T-helper 1 cell treated with Interleukin-12 subunit alpha and Interleukin-12 subunit beta and Interleukin-4 antibody, amounts not matched to agents 30 ng/mL and 1 ng/mL, for 36 hours (primary cell): ENCODE results near the gene DHX15. TPM values are rescaled to one million over a fixed set of nuclear protein-coding genes. Genes with fewer than 3 reads are reported as not detected.
"Not testable (repeated sequence)": the region's sequence is repeated elsewhere in the genome, so short reads cannot be mapped to it uniquely, and the experiment has no call there.

Source experiments
- intact Hi-C: fragments of 100-400 bp; cut with micrococcal nuclease; formaldehyde crosslinking; loops from one replicate; pipeline ENCODE4 v1.15.1; 2024
- total RNA-seq: library from RNA; stranded (reverse); gene quantifications from 2 replicates; pipeline ENCODE4 v1.2.3, GENCODE V29; 2022

DHX15 gene
- total RNA-seq, 1 donor from 2014 or later, result 191 TPM

DNA sequence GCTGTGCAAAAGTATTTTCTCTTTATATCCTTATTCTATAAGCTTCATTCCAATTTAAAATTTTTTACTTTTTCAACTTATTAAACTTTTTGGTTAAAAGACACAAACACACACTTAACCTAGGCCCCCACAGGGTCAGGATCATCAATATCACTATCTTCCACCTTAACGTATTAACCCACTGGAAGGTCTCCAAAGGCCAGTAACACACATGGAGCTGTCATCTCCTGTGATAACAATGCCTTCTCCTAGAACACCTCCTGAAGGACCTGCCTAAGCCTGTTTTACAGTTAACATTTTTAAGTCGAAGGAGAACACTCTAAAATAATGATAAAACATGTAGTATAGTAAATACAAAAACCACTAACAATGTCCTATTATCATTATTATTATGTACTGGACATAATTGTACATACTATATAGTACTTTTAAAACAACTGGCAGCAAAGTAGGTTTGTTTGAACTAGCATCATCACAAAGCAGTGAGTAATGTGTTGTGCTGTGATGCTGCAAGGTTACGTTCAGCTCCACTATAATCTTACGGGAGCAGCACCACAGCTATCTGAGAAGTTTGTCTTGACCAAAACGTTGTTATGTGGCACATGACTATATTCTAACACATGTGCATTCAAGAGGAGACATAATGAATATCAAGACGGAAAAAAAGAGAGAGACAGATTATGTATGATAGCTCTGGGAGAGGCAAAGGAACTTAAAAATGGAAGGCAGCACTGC, 33.7 kb downstream of the DHX15 start:
- intact Hi-C loops, result loop anchor here (1.0 kb wide), 1 partner anchor 62 kb away; no protein-coding TSS in a partner anchor

DNA sequence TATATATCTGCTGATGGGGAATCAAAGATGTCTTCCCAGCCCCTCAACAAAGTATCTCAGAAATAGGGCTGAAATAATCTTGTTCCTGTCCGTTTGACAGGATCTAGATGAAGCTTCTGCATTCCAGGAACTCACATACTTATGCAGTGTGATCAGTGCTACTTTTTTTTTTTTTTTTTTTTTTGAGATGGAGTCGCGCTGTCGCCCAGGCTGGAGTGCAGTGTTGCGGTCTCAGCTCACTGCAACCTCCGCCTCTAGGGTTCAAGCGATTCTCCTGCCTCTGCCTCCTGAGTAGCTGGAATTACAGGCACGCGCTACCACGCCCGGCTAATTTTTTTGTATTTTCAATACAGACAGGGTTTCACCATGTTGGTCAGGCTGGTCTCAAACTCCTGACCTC, 36.4 kb downstream of the DHX15 start:
- intact Hi-C loops, result no loop called here

DNA sequence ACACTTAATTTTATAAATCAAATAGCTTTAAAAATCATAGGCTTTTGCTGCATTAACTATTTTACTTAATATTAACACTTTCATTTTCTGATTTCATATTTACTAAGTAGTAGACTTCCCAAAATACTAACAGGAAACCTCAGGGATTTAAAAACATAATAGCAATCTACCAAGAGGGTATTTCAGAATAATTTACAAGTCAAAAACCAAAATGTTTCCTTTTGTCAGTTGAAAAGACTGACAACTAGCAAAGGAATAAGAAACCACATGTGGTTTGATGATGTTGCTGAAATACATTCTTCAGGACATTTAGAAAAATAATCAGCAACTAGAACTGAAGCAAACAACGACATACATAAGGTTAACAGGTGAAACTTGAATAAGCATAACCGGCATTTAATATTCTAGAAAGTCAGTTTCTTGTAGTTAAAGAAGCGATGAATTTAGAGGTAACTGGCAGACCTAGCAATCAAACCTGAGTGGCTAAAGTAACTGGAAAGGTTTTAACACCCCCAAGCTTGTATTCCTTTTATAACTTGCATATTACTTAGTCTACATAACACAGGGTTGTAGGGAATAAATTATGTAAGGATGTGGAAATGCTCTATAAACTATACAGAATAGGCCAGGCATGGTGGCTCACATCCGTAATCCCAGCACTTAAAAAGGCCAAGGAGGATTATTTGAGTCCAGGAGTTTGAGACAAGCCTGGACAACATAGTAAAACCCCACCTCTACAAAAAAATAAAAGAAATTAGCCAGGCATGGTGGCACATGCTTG, 40.0 kb downstream of the DHX15 start:
- intact Hi-C loops, result loop anchor here (2.0 kb wide), 1 partner anchor 38 kb away; no protein-coding TSS in a partner anchor

DNA sequence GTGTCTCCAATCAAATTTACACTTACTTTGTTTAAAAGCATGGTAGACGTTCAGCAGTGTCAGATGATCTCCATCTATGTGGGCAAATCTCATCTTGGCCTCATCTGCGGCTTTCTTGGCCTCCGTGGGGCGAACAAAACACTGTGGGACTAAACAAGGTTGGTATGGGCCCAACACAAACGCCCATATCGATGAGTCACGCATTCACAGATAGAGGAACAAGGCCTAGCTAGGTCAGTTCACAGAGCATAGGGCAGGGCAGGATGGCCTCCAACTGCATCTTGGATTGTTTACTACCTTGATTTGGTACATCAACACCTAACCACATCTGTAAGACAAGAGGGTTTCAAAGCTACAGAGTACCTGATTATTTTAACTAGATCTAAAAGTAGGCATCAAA, 47.3 kb downstream of the DHX15 start:
- intact Hi-C loops, result no loop called here

DNA sequence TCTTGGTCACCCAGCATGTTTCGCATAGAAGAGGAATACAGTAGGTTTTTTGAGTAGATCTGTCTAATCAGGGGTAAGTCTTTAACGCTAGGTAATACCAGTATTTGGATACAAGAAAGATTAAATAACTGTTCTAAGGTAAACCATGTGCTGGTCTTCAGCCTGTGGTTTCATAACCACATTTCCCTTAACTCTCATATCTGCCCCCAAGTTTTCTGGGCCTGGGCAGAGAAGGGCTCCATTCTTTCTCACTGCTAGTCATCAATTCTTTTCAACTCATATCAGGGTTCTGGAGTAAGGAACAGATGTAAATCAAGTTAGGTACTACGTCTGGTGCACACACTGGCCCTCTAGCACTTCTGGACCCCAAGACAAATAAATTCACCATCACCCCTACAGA, 49.0 kb downstream of the DHX15 start:
- intact Hi-C loops, result no loop called here

DNA sequence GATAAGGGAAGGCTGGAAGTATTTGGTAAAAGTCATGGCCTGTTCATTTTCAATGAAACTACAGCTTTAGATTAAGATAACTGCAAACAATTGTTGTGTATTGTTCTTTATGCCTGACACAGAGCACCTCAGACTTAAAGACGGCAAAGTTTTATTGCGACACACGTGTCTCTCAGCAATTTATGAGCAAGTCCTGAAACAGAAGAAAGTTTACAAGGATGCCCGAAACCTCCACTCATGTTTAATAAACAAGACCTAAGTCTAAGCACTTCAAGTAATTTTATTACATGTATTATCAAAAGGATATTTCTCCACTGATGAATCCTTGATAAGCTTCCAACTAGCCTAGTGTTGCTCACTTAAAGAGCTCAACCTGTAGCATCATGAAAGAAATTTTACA, 51.0 kb downstream of the DHX15 start:
- intact Hi-C loops, result no loop called here

DNA sequence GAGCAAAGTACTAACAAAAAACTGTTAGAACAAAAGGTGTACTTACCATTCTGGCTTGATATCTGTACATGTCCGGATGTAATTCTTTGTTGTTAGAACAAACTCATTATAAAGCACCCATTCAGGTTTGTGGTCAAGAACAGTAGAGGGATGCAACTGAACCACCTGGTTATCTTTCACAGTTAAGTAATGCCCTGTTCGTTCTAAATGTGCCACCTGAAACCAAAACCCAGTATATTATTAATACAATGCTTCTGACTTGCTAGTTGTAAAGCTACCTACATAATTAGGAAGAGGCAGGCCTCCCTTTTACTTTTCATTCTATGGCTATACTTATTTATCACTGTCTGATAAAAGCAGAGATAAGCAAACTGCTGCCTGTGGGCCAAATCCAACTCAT, 54.8 kb downstream of the DHX15 start:
- intact Hi-C loops, result no loop called here

DNA sequence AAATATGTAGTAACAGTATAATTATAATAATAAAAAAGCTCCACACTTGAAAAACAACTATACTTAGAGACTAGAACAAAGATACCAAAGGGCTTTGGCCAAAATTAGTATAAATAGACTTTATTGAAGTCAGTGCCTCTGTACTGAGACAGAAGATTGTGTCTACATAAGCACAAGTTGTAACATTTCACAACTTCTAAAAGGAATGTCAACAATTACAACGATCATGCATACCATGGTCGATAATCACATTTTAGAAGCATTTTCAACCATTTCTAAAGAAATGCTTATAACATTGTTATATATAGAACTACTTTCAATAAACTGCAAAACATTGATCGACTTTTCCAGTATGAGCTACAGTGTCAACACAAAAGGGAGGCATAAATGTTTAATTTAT, 57.0 kb downstream of the DHX15 start:
- intact Hi-C loops, result no loop called here

DNA sequence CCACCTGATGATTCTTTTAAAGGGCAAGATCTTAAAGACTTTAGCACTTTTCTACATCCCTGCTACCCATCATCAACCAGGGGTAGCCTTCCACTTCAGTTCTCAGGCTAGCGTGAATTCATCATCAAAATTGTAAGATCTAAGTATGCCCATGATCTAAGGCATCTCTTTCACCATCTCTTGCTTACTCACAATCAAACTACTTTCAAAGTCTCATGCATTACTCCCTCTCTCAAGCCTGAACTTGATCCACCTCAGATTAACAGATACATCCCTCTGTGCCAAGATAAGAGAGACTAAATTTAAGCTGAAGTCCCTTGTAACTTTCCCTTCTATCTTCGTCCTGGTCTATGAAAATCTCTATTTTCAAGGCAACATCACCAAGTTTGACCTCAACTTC, 62.8 kb downstream of the DHX15 start:
- intact Hi-C loops, result no loop called here

DNA sequence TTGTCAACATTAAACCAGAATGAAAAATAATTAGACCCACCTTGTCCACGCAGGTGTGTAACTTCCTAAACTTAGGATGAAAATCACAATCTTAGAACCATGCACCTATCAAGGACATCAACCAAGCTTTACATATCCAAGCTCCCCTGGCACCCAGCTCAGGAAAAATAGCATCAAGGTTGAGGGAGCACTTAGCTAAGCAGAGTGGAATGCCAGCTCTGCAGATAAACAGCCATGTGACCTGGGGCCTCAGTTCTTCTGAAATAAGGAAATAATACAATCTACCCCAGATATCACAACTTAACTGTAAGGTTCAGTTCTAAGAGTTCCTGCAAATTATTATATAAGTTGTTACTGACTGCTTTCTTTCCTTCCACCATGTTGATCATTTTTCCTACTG, 64.7 kb downstream of the DHX15 start:
- intact Hi-C loops, result no loop called here

DNA sequence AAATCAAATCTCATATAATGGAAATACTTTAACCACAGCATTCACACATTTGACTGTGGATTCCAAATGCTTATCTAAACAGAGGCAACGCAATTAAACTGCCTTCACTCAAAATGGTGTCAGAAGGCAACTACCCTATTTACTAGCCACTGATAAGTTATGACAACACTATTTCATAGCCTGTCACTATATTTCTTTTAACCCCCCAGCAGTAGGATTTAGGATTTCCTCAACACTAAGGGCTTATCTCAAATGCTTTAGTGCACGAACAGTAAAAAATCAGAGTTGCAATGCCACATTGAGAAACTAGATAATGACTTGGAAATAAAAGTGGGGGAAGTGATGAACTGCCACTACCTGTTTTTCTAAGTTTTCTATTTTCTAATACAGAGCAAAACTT, 66.7 kb downstream of the DHX15 start:
- intact Hi-C loops, result no loop called here

DNA sequence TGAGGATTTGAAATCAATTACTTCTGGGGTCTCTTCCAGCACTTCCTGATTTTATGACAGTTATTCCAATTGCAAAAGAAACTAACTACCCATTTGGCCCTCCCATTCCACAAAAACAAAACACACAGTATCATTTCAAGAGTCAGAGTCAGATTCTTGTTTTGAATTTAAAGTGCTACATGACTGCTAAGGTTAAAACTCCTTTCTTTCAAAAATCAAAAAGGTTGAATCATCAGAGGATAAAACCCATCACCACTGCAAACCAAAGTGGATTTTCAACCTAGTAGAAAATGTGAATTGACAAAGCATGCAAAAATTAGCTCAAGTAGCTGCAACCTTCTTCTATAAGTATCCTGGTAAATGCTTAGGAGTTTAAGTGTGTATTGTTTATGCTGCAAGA, 67.4 kb downstream of the DHX15 start:
- intact Hi-C loops, result no loop called here

DNA sequence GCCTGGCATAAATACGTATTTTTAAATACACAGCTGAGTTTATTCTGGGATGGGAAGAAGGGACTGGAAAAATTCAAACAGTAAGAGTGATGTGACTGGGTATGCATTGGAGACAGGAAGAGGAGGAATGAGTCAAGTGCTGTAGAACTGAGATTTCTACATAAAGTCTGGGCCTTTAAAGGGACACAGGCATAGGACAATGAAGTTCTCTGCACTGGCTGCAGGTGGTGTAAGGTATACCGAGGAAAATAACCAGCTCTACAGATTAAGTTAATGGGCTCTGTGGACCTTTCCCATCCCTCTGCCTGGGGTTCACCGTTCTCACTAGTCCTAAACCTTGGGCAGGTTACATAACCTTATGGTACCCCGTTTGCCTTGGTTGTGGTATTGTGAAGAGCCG, 68.7 kb downstream of the DHX15 start:
- intact Hi-C loops, result no loop called here

DNA sequence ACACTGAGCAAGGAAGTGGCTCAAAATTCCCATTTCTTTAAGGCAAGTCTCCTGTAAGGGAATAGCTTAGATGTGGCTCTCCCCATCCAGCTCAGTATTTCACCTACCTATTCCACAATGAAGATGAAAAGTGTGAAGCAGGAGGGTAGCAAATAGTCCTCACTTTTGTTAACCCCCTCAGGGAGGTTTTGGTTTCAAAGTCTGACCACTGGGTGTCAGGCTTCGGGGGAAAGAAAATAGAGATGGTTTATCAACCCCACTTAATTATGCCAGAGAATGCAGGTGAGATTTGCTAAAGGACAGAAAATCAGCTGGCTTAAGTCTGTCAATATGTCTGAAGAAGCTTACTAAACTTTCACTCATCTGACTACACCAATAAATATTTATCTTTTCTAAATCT, 69.5 kb downstream of the DHX15 start:
- intact Hi-C loops, result no loop called here

DNA sequence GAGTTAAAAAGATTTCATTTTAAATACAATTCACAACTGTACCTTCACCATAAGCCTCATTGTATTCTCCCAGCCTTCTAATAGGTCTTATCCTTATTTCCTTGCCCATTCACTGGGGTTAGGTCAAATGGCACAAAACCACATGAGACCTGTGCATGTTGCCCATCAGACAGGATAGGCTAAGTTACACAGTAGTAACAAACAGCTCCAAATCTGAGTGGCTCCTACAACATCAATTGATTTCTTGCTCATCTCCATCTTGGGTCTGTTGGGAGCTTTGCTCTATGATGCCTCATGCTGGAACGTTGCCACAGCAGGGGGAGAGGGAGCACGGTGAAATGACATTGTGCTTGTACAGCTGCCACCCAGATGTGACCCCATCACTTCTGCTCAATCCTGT, 70.6 kb downstream of the DHX15 start:
- intact Hi-C loops, result no loop called here

DNA sequence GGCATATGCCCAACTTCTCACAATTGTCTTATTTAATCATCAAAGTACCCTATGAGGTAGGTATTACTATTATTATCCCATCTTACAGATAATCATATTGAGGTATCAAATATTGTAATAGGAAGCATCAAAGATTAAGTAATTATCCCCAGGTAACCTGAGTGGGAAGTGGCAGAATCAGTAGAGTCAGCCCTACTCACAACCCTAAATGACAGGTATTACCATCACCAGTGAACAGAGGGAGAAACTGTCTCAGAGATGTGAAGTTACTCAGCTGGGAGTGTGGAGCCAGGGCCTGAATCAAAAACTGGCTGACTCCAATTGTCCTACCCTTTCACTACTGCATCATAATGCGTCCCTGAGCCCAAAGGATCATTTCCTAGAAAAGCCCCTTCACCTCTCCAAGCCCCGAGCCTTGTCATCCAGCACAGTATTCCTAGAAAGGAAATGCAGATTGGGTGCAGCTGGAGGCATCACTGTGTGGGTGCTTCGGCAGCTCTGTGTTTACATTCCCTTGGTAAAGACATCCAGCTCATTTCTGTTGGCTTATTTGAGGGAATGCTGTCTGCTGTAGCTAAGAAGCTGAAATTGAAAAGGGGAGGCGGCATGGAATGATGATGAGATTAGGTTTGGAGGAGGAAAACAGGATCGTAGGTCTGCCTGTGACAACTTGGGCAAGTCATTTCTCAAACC, 72.8 kb downstream of the DHX15 start:
- intact Hi-C loops, result no loop called here

DNA sequence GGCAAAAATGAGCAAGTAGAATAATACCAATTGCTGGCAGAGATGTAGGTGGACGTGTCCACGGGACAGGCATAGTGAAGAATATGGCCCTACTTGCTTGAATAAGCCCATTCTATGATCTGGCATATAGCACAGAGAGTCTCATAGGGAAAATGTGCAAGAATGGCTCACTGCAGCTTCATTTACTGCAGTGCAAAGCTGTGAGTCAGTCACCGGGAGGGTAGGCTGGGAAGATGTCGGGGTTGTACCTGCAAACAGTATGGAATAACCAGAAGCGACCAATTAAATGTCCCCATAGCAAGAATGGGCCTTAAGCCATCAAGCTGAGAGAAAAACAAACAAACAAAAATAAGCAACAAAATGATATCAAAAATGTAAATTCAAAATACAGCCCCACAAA, 74.3 kb downstream of the DHX15 start:
- intact Hi-C loops, result no loop called here

DNA sequence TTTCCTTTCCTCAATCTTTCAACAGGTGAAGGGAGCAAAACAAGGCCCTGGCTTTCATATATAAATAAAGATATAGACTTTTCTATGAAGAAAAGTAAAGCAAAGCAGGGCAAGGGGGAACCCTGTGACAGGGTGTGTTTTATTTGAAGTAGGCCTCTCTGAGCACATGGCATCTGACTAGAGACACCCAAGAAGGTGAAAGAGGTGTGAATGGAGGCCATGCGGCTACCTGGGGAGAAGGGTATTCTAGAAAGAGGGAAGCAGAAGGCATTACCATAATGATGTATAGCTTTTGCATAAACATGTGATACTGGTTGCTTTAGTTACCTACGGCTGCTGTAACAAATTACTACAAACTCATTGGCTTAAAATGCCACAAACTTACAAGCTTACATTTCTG, 75.8 kb downstream of the DHX15 start:
- intact Hi-C loops, result no loop called here

DNA sequence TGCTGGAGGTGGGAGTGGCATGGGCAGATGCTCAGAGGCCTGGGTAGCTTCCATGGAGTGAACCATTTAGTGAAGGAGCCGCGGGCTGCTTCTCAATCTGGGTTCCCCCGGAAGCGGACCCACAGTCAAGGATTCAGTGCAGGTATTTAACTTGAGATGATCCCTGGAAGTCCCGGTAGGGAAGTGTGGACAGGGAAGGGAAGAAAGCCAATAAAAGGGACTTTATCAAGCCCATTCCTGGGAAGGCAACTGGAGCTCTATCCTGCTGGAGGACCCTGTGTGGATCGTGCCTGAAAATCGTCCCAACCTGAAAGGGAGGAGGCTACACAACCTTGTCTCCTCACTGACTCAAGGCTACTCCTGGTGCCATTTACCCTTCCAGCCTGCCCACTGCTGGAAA, 76.9 kb downstream of the DHX15 start:
- intact Hi-C loops, result no loop called here

DNA sequence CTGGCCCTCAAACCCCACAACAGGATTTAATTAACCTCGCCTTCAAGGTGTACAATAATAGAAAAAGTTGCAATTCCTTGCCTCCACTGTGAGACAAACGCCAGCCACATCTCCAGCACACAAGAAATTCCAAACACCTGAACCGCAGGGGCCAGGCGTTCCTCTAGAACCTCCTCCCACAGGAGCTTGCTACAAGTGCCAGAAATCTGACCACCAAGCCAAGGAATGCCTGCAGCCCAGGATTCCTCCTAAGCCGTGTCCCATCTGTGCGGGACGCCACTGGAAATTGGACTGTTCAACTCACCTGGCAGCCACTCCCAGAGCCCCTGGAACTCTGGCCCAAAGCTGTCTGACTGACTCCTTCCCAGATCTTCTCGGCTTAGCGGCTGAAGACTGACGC, 81.3 kb downstream of the DHX15 start:
- intact Hi-C loops, result not testable (repeated sequence)

DNA sequence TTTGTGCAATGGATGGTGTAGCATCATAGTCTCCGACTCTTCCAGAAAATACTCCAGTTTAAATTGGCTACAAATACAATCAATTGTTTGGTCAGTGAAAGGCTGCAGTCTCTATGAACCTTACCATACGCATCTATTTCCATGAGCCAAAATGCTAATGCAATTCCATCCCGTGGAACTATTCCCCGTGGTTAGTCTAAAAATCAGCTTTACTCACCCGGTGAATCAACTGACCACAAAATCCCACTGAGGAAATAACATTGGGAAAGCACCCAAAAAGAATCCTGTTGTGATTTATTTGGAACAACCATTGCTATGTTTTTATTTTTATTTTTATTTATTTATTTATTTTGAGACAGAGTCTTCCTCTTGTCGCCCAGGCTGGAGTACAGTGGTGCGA, 87.1 kb downstream of the DHX15 start:
- intact Hi-C loops, result no loop called here

DNA sequence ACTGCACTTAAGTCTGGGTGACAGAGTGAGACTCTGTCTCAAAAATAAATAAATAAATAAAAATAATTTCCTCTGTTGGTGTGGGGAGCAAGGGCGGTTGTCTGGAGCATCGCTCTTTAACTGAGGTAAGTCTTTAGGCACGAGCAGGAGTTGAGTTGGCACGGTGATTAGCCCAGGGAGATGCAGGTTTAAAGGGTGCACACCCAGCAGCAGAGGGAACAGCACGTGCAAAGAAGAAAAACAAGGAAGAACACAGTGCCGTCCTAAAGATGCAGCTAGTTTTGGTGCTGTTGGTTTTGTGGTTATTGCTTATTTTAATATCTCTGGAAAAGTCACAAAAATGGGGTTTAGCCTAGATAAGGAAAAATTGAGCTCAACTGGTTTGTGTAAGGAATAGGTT, 87.8 kb downstream of the DHX15 start:
- intact Hi-C loops, result no loop called here
